Stimulated activated CD4-positive, alpha-beta T cell treated with anti-CD3 and anti-CD28 coated beads, TNF-alpha, amount 100 ng/mL, for 1 hour (primary cell): ENCODE data around the gene APP.
"Not testable (repeated sequence)": the region's sequence is repeated elsewhere in the genome, so short reads cannot be mapped to it uniquely, and the experiment has no call there.

Source experiments
- DNase-seq, 3 donors: peaks; one replicate each; pipeline ENCODE4 v3.0.0-alpha.2; 2020; ENCODE audit warnings: low read depth in 3 of 3, low spot score in 1 of 3

The APP gene

GRCh38 chr21:26164311-26164710 lies 6.3 kb downstream of the APP start:
- no peak for DNase-seq

GRCh38 chr21:26162081-26162480 lies 8.5 kb downstream of the APP start:
- DNase-seq, result no peak

- DNase-seq, result no peak
Observed at GRCh38 chr21:26159869-26160268, 10.7 kb downstream of the APP start.

- no peak for DNase-seq
Observed at GRCh38 chr21:26157801-26158200, 12.8 kb downstream of the APP start.

GRCh38 chr21:26154753-26155152 lies 15.8 kb downstream of the APP start:
- DNase-seq, result no peak

GRCh38 chr21:26153758-26154157 lies 16.8 kb downstream of the APP start:
- DNase-seq, result no peak

- DNase-seq, result no peak
Observed at GRCh38 chr21:26148840-26149354, 21.7 kb downstream of the APP start.

GRCh38 chr21:26148071-26148839 lies 22.3 kb downstream of the APP start:
- DNase-seq, result no peak

- DNase-seq, result no peak
Observed at GRCh38 chr21:26147535-26147934, 23.0 kb downstream of the APP start.

GRCh38 chr21:26146681-26147080 lies 23.9 kb downstream of the APP start:
- no peak for DNase-seq

GRCh38 chr21:26144031-26144430 lies 26.5 kb downstream of the APP start:
- DNase-seq, result no peak

GRCh38 chr21:26142363-26142762 lies 28.2 kb downstream of the APP start:
- no peak for DNase-seq

GRCh38 chr21:26140926-26141325 lies 29.6 kb downstream of the APP start:
- no peak for DNase-seq

- no peak for DNase-seq
Observed at GRCh38 chr21:26140164-26140579, 30.4 kb downstream of the APP start.

GRCh38 chr21:26138615-26139257 lies 31.8 kb downstream of the APP start:
- no peak for DNase-seq

GRCh38 chr21:26137379-26138060 lies 33.0 kb downstream of the APP start:
- no peak for DNase-seq

- DNase-seq, result no peak
Observed at GRCh38 chr21:26136671-26137070, 33.9 kb downstream of the APP start.

- no peak for DNase-seq
Observed at GRCh38 chr21:26135520-26135919, 35.0 kb downstream of the APP start.

GRCh38 chr21:26131554-26131953 lies 39.0 kb downstream of the APP start:
- no peak for DNase-seq

- not testable (repeated sequence) for DNase-seq
Observed at GRCh38 chr21:26131053-26131452, 39.5 kb downstream of the APP start.

- no peak for DNase-seq
Observed at GRCh38 chr21:26130249-26130881, 40.2 kb downstream of the APP start.

GRCh38 chr21:26127918-26128317 lies 42.7 kb downstream of the APP start:
- DNase-seq, result no peak
